IMR-90 (cell line): Measurements from ENCODE around the gene PPARG. TPM values are rescaled to one million over a fixed set of nuclear protein-coding genes. Genes with fewer than 3 reads are reported as not detected.

Experiments
- ATAC-seq: fragments of 200-7000 bp; cut with Tn5 transposase; 2 replicates; pipeline ENCODE4 v1.9.1; 2020; ENCODE audit warnings: low read depth, mild to moderate bottlenecking, moderate library complexity
- BruUV-seq: library from RNA; stranded (reverse); fragments of 400-500 nt; replicated peaks from 2 replicates; lab custom pipeline; 2021; lab: Mats Ljungman, UMichigan
- CTCF ChIA-PET: fragments of 300-600 bp; formaldehyde crosslinking; extraction: SDS; loops from one replicate; lab custom pipeline; 2021; ENCODE audit warnings: antibody characterized with exemption; lab: Yijun Ruan, JAX
- POLR2A ChIA-PET: fragments of 300-600 bp; sonication (Branson Sonifier 250); formaldehyde crosslinking; loops from one replicate; lab custom pipeline; 2022; ENCODE audit warnings: antibody characterized with exemption; ENCODE audit not compliant: unreplicated experiment; lab: Charles Lee
- DNase-seq: peaks from one replicate; pipeline ENCODE4 v3.0.0; 2013
- H2AFZ ChIP-seq: replicated peaks from 2 replicates; pipeline ENCODE3; 2013; ENCODE audit warnings: low read length, mild to moderate bottlenecking; ENCODE audit not compliant: poor library complexity
- H2AK5ac ChIP-seq: 2 replicates; pipeline ENCODE4 v1.6.1; 2013; ENCODE audit warnings: low read depth, low read length, inconsistent platforms
- H2AK9ac ChIP-seq: replicated peaks from 2 replicates; pipeline ENCODE3; 2013; ENCODE audit warnings: mild to moderate bottlenecking, low read depth, low read length, moderate library complexity; ENCODE audit not compliant: poor library complexity
- H2BK120ac ChIP-seq: 2 replicates; pipeline ENCODE4 v1.6.1; 2013; ENCODE audit warnings: low read depth, low read length, inconsistent platforms
- H2BK15ac ChIP-seq: 3 replicates; pipeline ENCODE4 v1.6.1; 2013; ENCODE audit warnings: low read depth, low read length, inconsistent platforms
- H2BK20ac ChIP-seq: 2 replicates; pipeline ENCODE4 v1.6.1; 2013; ENCODE audit warnings: low read depth, mild to moderate bottlenecking, inconsistent platforms, low read length, moderate library complexity
- H2BK5ac ChIP-seq: 2 replicates; pipeline ENCODE4 v1.6.1; 2013; ENCODE audit warnings: mild to moderate bottlenecking, low read depth, low read length, inconsistent platforms; ENCODE audit not compliant: poor library complexity, severe bottlenecking
- H3K14ac ChIP-seq: replicated peaks from 2 replicates; pipeline ENCODE4 v1.6.1; 2013; ENCODE audit warnings: low read depth, low read length, inconsistent platforms
- H3K18ac ChIP-seq: 2 replicates; pipeline ENCODE4 v1.6.1; 2013; ENCODE audit warnings: low read depth, low read length, control low read depth
- H3K23ac ChIP-seq: 2 replicates; pipeline ENCODE4 v1.6.1; 2013; ENCODE audit warnings: low read depth, low read length, inconsistent platforms
- H3K27ac ChIP-seq: 2 replicates; pipeline ENCODE4 v1.5.1; 2013; ENCODE audit warnings: mild to moderate bottlenecking, control low read depth, low read length; ENCODE audit not compliant: insufficient read depth
- H3K27me3 ChIP-seq: 2 replicates; pipeline ENCODE4 v1.6.1; 2013; ENCODE audit warnings: low read length; ENCODE audit not compliant: control insufficient read depth, insufficient read depth
- H3K36me3 ChIP-seq: 2 replicates; pipeline ENCODE4 v1.6.1; 2013; ENCODE audit warnings: low read length, mixed read lengths; ENCODE audit not compliant: control insufficient read depth, insufficient read depth
- H3K4ac ChIP-seq: 2 replicates; pipeline ENCODE4 v1.6.1; 2013; ENCODE audit warnings: low read depth, low read length, inconsistent platforms
- H3K4me1 ChIP-seq: 2 replicates; pipeline ENCODE4 v1.6.1; 2013; ENCODE audit warnings: low read length, mixed read lengths; ENCODE audit not compliant: control insufficient read depth, insufficient read depth
- H3K4me2 ChIP-seq: 2 replicates; pipeline ENCODE4 v1.6.1; 2013; ENCODE audit warnings: low read depth, mild to moderate bottlenecking, control low read depth, low read length, moderate library complexity
- H3K4me3 ChIP-seq: 2 replicates; pipeline ENCODE4 v1.5.1; 2013; ENCODE audit warnings: low read depth, mild to moderate bottlenecking, control low read depth, low read length, moderate library complexity; ENCODE audit not compliant: insufficient read depth
- H3K56ac ChIP-seq: 2 replicates; pipeline ENCODE4 v1.6.1; 2013; ENCODE audit warnings: low read length, inconsistent platforms; ENCODE audit not compliant: insufficient read depth; ENCODE audit errors: extremely low read depth
- H3K79me1 ChIP-seq, 2 experiments: 2 replicates each; pipeline ENCODE4 v1.6.1; 2013; ENCODE audit warnings: low read length in 2 of 2, inconsistent platforms in 1 of 2, low read depth in 1 of 2
- H3K9ac ChIP-seq: 2 replicates; pipeline ENCODE4 v1.6.1; 2013; ENCODE audit warnings: low read depth, low read length, control low read depth
- H3K9me1 ChIP-seq: 2 replicates; pipeline ENCODE4 v1.6.1; 2013; ENCODE audit warnings: low read length, inconsistent platforms; ENCODE audit not compliant: insufficient read depth
- H3K9me3 ChIP-seq: 2 replicates; pipeline ENCODE4 v1.6.1; 2013; ENCODE audit warnings: low read length; ENCODE audit not compliant: control insufficient read depth, insufficient read depth
- H4K20me1 ChIP-seq: 2 replicates; pipeline ENCODE4 v1.6.1; 2013; ENCODE audit warnings: low read length, inconsistent platforms; ENCODE audit not compliant: insufficient read depth
- H4K5ac ChIP-seq: 2 replicates; pipeline ENCODE4 v1.6.1; 2013; ENCODE audit warnings: mild to moderate bottlenecking, low read depth, low read length, control low read depth
- H4K8ac ChIP-seq, 2 experiments: 2 replicates each; pipeline ENCODE4 v1.6.1; 2013; ENCODE audit warnings: low read depth in 2 of 2, low read length in 2 of 2, control low read depth in 1 of 2, inconsistent platforms in 1 of 2
- H4K91ac ChIP-seq: 2 replicates; pipeline ENCODE4 v1.6.1; 2013; ENCODE audit warnings: low read depth, low read length, inconsistent platforms; ENCODE audit not compliant: insufficient read depth
- BHLHE40 ChIP-seq: fragments of 150-350 bp; IDR thresholded peaks from 2 replicates; pipeline ENCODE4 v1.6.1; 2016; ENCODE audit warnings: mild to moderate bottlenecking, low read depth, low read length
- CEBPB ChIP-seq: IDR thresholded peaks from 2 replicates; pipeline ENCODE4 v1.6.1; 2012; ENCODE audit warnings: low read depth, low read length, improper control_type of control experiment
- CHD1 ChIP-seq: IDR thresholded peaks from 2 replicates; pipeline ENCODE4 v1.6.1; 2012; ENCODE audit warnings: low read depth, low read length, improper control_type of control experiment
- CTCF ChIP-seq: conservative IDR thresholded peaks from 2 replicates; pipeline ENCODE4 v1.5.1; 2012; ENCODE audit warnings: mild to moderate bottlenecking, low read depth, low read length, improper control_type of control experiment
- ELK1 ChIP-seq: fragments of 150-350 bp; IDR thresholded peaks from 2 replicates; pipeline ENCODE4 v1.6.1; 2016; ENCODE audit warnings: low read depth, mild to moderate bottlenecking, low read length, moderate library complexity, borderline replicate concordance
- FOS ChIP-seq: fragments of 150-350 bp; IDR thresholded peaks from 2 replicates; pipeline ENCODE4 v1.6.1; 2016; ENCODE audit warnings: low read depth, low read length
- MAFK ChIP-seq: IDR thresholded peaks from 2 replicates; pipeline ENCODE4 v1.6.1; 2012; ENCODE audit warnings: low read depth, low read length, improper control_type of control experiment
- MAZ ChIP-seq: IDR thresholded peaks from 2 replicates; pipeline ENCODE4 v1.6.1; 2012; ENCODE audit warnings: low read depth, mild to moderate bottlenecking, low read length, improper control_type of control experiment, moderate library complexity, borderline replicate concordance
- MXI1 ChIP-seq: IDR thresholded peaks from 2 replicates; pipeline ENCODE4 v1.6.1; 2012; ENCODE audit warnings: low read depth, mild to moderate bottlenecking, low read length, moderate library complexity, borderline replicate concordance
- NFE2L2 ChIP-seq: fragments of 150-350 bp; IDR thresholded peaks from 2 replicates; pipeline ENCODE4 v1.6.1; 2016; ENCODE audit warnings: low read depth, mild to moderate bottlenecking, low read length
- POLR2A ChIP-seq: IDR thresholded peaks from 2 replicates; pipeline ENCODE4 v1.6.1; 2012; ENCODE audit warnings: mild to moderate bottlenecking, low read depth, low read length
- RAD21 ChIP-seq: IDR thresholded peaks from 2 replicates; pipeline ENCODE4 v1.6.1; 2012; ENCODE audit warnings: low read length, improper control_type of control experiment
- RCOR1 ChIP-seq: IDR thresholded peaks from 2 replicates; pipeline ENCODE4 v1.6.1; 2012; ENCODE audit warnings: mild to moderate bottlenecking, low read length, improper control_type of control experiment; ENCODE audit not compliant: insufficient replicate concordance
- RFX5 ChIP-seq: IDR thresholded peaks from 2 replicates; pipeline ENCODE4 v1.8.0; 2012; ENCODE audit warnings: low read depth, mild to moderate bottlenecking, low read length, moderate library complexity
- SMC3 ChIP-seq: fragments of 150-350 bp; IDR thresholded peaks from 2 replicates; pipeline ENCODE4 v1.6.1; 2016; ENCODE audit warnings: low read depth, mild to moderate bottlenecking, antibody characterized with exemption, low read length, moderate library complexity
- USF2 ChIP-seq: fragments of 150-350 bp; IDR thresholded peaks from 2 replicates; pipeline ENCODE4 v1.6.1; 2017; ENCODE audit warnings: mild to moderate bottlenecking, antibody characterized with exemption, low read length, low read depth
- WGBS, 2 experiments: methylation state at CpG; one replicate each; pipeline versions ENCODE4 v1.1.5 to v1.1.7; 2013; ENCODE audit warnings: missing lambda C conversion rate in 2 of 2; ENCODE audit not compliant: insufficient read length in 1 of 2; ENCODE audit errors: extremely low coverage in 2 of 2; 5-methylcytosine and 5-hydroxymethylcytosine counted together
- dilution Hi-C: fragments of 300-500 bp; cut with HindIII; formaldehyde crosslinking; loops from one replicate; pipeline ENCODE4 v1.14.3; 2018; ENCODE audit warnings: low sequenced_read_pairs; ENCODE audit not compliant: unreplicated experiment
- in situ Hi-C: fragments of 300-500 bp; cut with MboI; formaldehyde crosslinking; loops from 3 replicates; pipeline ENCODE4 v1.14.3; 2019; ENCODE audit warnings: low sequenced_read_pairs, inconsistent platforms, mixed read lengths
- intact Hi-C: fragments of 100-400 bp; cut with micrococcal nuclease; formaldehyde crosslinking; loops from 2 replicates; pipeline ENCODE4 v1.10.0; 2022
- polyA plus RNA-seq, 3 experiments: library from polyadenylated mRNA; depleted of rRNA; stranded (reverse); fragments of >200 nt; gene quantifications; 2 replicates each; pipeline ENCODE4 v1.2.3, GENCODE V29; 2012; ENCODE audit warnings: low replicate concordance in 1 of 3
- total RNA-seq: library from RNA; depleted of rRNA; stranded (reverse); fragments of >200 nt; gene quantifications from 2 replicates; pipeline ENCODE4 v1.2.3, GENCODE V29; 2012

PPARG gene
- total and polyA plus RNA-seq, 2 of the 4 experiments (the other 2 are of a cell fraction) = 11.2 to 23.8 TPM

DNA sequence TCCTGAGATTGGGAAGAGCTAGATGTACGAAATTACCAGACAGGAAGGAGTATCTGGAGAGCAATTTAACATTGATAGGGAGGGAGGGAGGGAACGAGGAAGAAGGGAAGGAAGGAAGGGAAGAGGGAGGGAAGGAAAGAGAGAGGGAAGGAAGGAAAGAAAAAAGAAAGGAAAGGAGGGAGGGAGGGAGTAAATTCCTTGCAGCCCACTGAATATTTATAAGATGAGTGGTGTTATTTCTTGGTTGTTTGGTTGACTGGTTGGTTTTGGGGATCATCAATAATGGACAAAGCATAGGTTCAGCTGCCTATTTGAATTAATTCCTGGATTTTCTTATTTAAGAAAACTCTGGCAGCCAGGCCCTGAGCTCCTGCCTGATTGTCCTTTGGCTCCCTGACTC lies 179.9 kb downstream of the PPARG start:
- Histone ChIP-seq H4K91ac (no peak overlapping the region), H3K9me3 (no peaks in the 10 kb centered on the region), H3K14ac (no peak overlapping the region), H2AK9ac (no peak overlapping the region), H2AK5ac (no peak overlapping the region), H2BK15ac (no peak overlapping the region), H3K27ac (no peak overlapping the region), H3K4me2 (no peak overlapping the region), H3K27me3 (peaks cover 1% of the 10 kb centered on the region; the same call in 1 of the 2 replicates), H3K36me3 (no peaks in the 10 kb centered on the region), H3K9ac (no peak overlapping the region), H4K5ac (no peak overlapping the region), H3K56ac (no peak overlapping the region), H3K4me1 (no peaks in the 10 kb centered on the region), H2BK5ac (no peak overlapping the region), H2BK20ac (no peak overlapping the region), H3K23ac (no peak overlapping the region), H4K20me1 (no peaks in the 10 kb centered on the region), H3K4ac (no peak overlapping the region), H3K4me3 (no peak overlapping the region), H3K9me1 (no peaks in the 10 kb centered on the region; the same call in 1 of the 2 replicates), H2BK120ac (no peak overlapping the region), H3K79me1 (no peaks in the 10 kb centered on the region), H4K8ac (no peak overlapping the region), H3K18ac (no peak overlapping the region), H2AFZ (no peak overlapping the region)
- ChIA-PET POLR2A (no interaction called here), CTCF (no interaction called here)
- in situ Hi-C loops (no loop called here), dilution Hi-C loops (no loop called here), intact Hi-C loops (no loop called here)
- no peak for ATAC-seq
- TF ChIP-seq MAZ (no peak), CHD1 (no peak), CEBPB (no peak), NFE2L2 (no peak), BHLHE40 (no peak), CTCF (no peak), FOS (no peak), SMC3 (no peak), RFX5 (no peak), POLR2A (no peak), USF2 (no peak), MAFK (no peak), ELK1 (no peak), MXI1 (no peak), RAD21 (no peak), RCOR1 (no peak)
- no TSS peak for BruUV-seq
- 64% methylated on average over 2 of the region's 2 CpGs; no CpG with 5 or more reads in 1 of the 2 experiments for WGBS, 2 experiments
- DNase-seq = no peak
